GM12873 (cell line): ENCODE results near the gene TRAF4.

ENCODE experiments used
- CTCF ChIP-seq: IDR thresholded peaks from 2 replicates; pipeline ENCODE4 v1.5.1; 2012; ENCODE audit warnings: low read depth, mild to moderate bottlenecking, moderate library complexity, low read length, control low read depth; ENCODE audit not compliant: insufficient read depth; ENCODE audit errors: missing control alignments

The TRAF4 gene

GRCh38 chr17:28723159-28723835 is 20.5 kb upstream of the TRAF4 start:
- no peak for TF ChIP-seq CTCF

GRCh38 chr17:28724500-28725165 is 19.2 kb upstream of the TRAF4 start:
- no peak for TF ChIP-seq CTCF

GRCh38 chr17:28725166-28725659 is 18.6 kb upstream of the TRAF4 start:
- peak; percentile 43 for TF ChIP-seq CTCF

- TF ChIP-seq CTCF, result no peak
Measured at GRCh38 chr17:28725660-28726225, 18.1 kb upstream of the TRAF4 start.

GRCh38 chr17:28726226-28726626 is 17.6 kb upstream of the TRAF4 start, which contains the start of gene TLCD1:
Gene TLCD1 (minus strand): TSS chr17:28726233. CDS start chr17:28726097, 136 bp downstream.
- TF ChIP-seq CTCF, result no peak

GRCh38 chr17:28726627-28727491 is 17.0 kb upstream of the TRAF4 start:
- peak; percentile 97 for TF ChIP-seq CTCF
